AG10803 (cell line): ENCODE measurements around the gene PERM1.

ENCODE experiments used
- DNase-seq: peaks from one replicate; pipeline ENCODE4 v3.0.0; 2010; ENCODE audit warnings: low read depth
- H3K4me3 ChIP-seq: 2 replicates; pipeline ENCODE4 v1.5.1; 2011; ENCODE audit warnings: mild to moderate bottlenecking, low read length, control low read depth
- TF ChIP-seq, protein P1 (sequence below): conservative IDR thresholded peaks from 2 replicates; pipeline ENCODE4 v1.5.1; 2011; ENCODE audit warnings: mild to moderate bottlenecking, low read length, control low read depth, inconsistent platforms

Gene PERM1

DNA sequence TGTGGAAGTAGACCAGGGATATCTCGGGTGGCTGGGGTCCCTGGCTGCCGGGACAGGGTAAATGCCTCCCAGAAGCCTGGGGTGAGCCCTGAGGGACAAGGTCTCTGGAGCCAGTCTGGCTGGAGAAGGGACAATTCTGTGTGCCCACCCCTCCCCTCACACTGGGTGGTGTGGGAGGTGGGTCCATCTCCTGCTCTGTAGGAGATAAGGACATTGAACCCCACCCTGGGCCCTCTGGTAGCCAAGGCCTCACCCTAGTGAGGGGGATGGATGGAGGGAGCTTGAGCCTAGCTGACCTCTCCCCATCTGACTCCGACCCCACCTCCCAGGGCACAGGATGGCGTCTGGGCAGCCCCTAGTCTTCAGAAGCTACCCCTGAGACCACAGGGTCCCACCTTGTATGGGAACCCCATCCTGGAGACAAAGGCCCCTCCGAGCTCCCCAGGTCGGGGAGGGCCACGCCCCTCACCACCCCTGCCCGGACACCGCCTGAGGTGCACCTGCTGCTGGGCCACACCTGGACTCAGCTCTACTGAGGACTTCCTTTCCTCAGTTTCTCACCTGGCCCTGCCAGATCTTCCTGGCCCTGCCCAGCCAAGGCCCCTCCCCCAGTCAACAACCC lies 42.4 kb upstream of the PERM1 start:
- TF ChIP-seq, protein P1, sequence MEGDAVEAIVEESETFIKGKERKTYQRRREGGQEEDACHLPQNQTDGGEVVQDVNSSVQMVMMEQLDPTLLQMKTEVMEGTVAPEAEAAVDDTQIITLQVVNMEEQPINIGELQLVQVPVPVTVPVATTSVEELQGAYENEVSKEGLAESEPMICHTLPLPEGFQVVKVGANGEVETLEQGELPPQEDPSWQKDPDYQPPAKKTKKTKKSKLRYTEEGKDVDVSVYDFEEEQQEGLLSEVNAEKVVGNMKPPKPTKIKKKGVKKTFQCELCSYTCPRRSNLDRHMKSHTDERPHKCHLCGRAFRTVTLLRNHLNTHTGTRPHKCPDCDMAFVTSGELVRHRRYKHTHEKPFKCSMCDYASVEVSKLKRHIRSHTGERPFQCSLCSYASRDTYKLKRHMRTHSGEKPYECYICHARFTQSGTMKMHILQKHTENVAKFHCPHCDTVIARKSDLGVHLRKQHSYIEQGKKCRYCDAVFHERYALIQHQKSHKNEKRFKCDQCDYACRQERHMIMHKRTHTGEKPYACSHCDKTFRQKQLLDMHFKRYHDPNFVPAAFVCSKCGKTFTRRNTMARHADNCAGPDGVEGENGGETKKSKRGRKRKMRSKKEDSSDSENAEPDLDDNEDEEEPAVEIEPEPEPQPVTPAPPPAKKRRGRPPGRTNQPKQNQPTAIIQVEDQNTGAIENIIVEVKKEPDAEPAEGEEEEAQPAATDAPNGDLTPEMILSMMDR = no peak
- no peak overlapping the region for H3K4me3 ChIP-seq
- DNase-seq = no peak

DNA sequence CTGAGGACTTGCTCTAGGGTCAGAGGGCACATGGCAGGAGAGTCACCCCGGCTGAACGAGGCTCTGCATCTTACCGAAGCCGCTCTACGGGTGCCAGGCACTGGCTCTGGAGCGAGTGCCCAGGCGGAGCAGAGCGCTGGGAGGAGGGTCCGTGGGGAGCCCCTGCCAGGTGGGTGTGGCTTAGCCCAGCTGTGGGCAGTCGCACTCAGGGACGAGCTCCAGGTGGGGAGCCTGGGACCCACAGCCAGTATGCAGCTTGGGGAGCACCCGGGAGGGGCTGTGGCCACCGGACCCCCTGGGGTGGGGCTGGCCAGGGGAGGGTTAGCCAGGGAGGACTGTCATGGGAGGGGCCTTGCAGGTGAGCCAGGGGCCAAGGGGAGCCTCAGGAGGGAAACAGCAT lies 41.8 kb upstream of the PERM1 start:
- TF ChIP-seq, protein P1 = no peak
- no peak for DNase-seq
- H3K4me3 ChIP-seq = no peak overlapping the region

DNA sequence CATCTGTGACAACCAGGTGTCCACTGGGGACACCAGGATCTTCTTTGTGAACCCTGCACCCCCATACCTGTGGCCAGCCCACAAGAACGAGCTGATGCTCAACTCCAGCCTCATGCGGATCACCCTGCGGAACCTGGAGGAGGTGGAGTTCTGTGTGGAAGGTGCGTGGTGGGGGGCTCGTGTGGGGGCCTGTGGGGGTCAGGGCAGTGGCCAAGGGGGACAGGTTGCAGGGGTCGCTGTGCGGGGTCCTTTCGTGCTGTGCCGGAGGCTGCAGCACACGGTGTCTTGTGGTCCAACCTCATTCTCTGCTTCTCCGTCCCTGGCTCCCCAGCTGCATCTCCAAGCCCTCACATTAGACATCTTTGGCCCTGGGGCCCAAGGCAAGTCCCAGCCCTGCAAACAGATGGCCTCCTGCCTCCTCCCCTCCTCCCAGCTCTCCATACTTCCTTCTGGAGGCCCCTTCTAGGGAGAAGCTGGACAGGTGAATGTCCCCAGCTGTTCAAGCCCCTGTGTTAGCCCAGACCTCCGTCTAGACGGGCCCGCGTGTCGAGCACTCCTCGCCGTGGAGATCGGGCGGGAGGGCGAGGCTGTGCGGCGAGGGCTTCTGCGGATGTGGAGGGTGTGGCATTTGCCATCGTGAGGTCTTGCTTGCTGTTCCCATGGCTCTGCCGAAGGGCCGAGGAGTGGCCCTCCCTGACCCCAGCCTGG lies 40.6 kb upstream of the PERM1 start:
- TF ChIP-seq, protein P1 = no peak
- no peak overlapping the region for H3K4me3 ChIP-seq
- DNase-seq = no peak

DNA sequence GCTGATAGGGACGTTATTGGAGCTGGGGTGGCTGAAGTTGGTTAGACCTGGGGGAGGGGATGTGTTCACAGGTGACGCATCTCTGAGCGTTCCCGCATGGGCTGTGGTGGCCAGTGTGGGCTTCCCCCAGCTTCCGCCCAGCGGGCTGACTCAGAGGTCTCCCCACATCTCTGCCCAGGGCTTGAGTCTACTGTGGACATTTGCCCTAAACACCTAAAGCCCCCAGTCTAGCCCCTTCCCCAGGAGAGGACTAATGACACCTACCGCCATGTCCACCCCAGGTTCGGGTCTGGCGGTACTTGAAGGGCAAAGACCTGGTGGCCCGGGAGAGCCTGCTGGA lies 40.0 kb upstream of the PERM1 start:
- DNase-seq = no peak
- peak overlapping the region; percentile 66 for H3K4me3 ChIP-seq
- TF ChIP-seq, protein P1 = no peak

DNA sequence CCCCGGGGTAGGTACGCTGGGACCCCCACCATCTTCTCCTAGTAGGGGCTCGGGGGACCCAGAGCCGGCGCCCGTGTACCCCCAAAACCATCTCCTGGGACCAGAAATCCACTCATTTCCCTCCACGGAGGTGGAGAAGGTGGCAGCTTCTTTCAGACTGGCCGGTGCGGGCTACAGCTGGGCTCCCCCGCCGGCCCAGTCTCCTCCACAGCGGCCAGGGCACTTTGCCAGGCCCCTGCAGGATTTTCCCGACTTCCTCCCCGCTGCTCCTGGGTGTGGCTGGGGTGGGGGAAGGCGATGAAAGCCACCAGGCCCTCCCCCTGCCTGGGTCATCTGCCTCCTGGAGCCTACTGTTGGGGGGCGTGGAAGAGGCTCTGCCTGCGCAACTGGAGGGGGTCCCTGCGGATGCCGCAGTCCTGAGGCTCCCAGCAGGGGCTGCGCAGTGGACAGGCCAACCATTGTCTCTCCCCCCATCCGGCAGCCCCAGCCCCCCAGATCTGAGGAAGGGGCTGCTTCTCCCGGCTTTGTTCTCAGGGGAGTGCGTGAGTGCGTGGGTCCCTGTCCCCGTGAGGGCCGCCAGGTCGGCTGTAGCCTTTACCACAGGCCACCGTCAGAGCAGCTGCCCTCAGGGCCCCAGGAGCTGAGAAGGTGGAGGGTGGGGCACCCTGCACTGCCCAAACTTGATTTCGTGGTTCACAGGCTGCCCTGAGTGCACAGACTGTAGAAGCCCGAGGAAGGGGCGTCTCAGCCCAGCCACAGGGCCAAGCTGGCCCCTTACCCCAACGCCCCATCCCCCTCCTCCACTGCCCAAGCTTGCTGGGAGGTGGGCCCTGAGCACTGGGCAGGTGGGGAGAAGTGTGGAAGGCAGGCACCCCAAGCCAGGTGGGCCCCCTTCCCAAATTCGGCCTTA lies 39.4 kb upstream of the PERM1 start:
- TF ChIP-seq, protein P1 = no peak
- H3K4me3 ChIP-seq = peak overlapping the region; percentile 66
- peak; percentile 73 for DNase-seq

DNA sequence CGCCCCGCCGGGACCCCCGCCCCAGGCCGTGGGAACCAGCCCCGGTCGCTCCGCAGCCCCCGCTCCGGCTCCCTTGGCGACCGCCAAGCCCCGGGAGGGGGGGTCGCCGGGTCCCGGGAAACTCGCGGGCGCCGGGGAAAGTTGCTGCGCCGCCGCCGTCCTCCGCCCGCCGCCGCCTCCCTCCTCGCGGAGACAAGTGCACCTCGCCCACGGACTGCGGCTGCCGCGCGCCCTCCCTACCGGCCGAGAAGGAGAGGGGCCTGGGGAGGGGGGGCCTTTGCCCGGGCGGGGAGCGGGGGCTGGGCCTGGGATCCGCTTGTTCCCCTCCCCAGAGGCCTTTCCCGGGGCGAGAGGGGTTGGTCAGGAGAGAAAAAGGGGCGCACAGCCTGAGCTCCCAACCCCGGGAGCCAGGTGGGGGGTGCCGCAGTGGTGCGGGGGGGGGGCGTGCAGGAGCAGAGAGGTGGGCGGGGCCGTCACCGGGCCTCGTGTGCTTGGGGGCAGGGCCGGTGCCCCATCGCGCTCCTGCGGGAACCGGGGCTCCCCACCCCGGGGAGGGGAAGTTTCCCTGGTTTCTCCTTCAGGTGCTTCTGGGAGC lies 38.6 kb upstream of the PERM1 start:
- no peak for DNase-seq
- TF ChIP-seq, protein P1 = no peak

More for the DNA sequence above, 38.6 kb upstream of the PERM1 start:
- H3K4me3 ChIP-seq = peak overlapping the region; percentile 66
